Astrocyte (in vitro differentiated cells and primary cell): ENCODE measurements around the gene FSTL3.

ENCODE experiments used
- EZH2 ChIP-seq: IDR thresholded peaks from 2 replicates; pipeline ENCODE4 v1.6.1; 2012; ENCODE audit warnings: mild to moderate bottlenecking, low read length, inconsistent platforms; ENCODE audit not compliant: insufficient read depth
- TF ChIP-seq, protein P1 (sequence below): IDR thresholded peaks from 2 replicates; pipeline ENCODE4 v1.5.1; 2011; ENCODE audit warnings: low read depth, mild to moderate bottlenecking, inconsistent platforms, low read length, moderate library complexity; ENCODE audit not compliant: insufficient read depth

DNA sequence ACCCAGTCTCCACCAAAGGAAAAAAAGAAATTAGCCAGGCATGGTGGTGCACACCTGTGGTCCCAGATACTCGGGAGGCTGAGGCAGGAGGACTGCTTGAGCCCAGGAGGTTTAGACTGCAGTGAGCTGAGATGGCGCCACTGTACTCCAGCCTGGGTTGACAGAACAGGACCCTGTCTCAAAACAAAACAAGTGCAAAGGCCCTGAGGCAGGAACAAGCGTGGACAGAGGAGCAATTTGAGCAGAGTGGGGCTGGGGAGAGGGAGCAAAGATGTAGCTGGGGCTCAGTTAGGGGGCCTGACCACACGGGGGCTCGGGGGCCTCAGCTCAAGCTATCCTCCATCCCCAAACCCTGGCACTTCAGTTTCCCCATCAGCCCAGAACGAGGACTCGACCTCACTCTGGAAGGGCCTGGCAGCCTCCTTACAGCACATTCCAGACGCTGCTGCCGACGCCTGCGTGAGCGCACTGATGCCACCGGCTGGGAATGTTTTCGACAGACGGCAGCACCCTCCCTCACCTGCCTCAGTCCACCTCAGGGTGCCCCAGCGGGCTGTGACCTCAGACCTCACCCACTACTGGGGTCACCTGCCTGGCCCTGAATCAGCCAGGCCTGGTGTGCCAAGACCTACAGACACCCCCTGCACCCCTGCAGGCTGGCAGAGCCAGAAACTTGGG, 41.1 kb upstream of the FSTL3 start:
- TF ChIP-seq, protein P1, sequence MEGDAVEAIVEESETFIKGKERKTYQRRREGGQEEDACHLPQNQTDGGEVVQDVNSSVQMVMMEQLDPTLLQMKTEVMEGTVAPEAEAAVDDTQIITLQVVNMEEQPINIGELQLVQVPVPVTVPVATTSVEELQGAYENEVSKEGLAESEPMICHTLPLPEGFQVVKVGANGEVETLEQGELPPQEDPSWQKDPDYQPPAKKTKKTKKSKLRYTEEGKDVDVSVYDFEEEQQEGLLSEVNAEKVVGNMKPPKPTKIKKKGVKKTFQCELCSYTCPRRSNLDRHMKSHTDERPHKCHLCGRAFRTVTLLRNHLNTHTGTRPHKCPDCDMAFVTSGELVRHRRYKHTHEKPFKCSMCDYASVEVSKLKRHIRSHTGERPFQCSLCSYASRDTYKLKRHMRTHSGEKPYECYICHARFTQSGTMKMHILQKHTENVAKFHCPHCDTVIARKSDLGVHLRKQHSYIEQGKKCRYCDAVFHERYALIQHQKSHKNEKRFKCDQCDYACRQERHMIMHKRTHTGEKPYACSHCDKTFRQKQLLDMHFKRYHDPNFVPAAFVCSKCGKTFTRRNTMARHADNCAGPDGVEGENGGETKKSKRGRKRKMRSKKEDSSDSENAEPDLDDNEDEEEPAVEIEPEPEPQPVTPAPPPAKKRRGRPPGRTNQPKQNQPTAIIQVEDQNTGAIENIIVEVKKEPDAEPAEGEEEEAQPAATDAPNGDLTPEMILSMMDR = no peak
- no peak for TF ChIP-seq EZH2
